Esophagus squamous epithelium (tissue), 5 donors: Measurements from ENCODE around the gene COLGALT1. TPM values are rescaled to one million over a fixed set of nuclear protein-coding genes. Genes with fewer than 3 reads are reported as not detected.

Experiments
- DNase-seq: peaks from one replicate; lab custom pipeline; 2025; lab: John Stamatoyannopoulos, UW
- H3K27ac ChIP-seq, 4 donors: fragments of 200-600 bp; sonication (generic); one replicate each; pipeline ENCODE4 v1.5.1; 2016 to 2019; ENCODE audit warnings: mild to moderate bottlenecking in 1 of 4
- H3K27me3 ChIP-seq, 4 donors: fragments of 200-600 bp; sonication (generic); 1 replicate in 3 of 4; 2 replicates in 1 of 4; pipeline versions ENCODE4 v1.5.1 to v1.6.0; 2017 to 2021; ENCODE audit warnings: antibody characterized with exemption in 1 of 4
- H3K36me3 ChIP-seq, 3 donors: fragments of 200-600 bp; sonication (generic); one replicate each; pipeline ENCODE4 v1.5.1; 2016 to 2019
- H3K4me1 ChIP-seq, 3 donors: fragments of 200-600 bp; sonication (generic); one replicate each; pipeline ENCODE4 v1.5.1; 2017 to 2019
- H3K4me3 ChIP-seq, 4 donors: fragments of 200-600 bp; sonication (generic); 1 replicate in 3 of 4; 2 replicates in 1 of 4; pipeline ENCODE4 v1.5.1; 2016 to 2019; ENCODE audit warnings: mild to moderate bottlenecking in 2 of 4, moderate library complexity in 1 of 4
- H3K9me3 ChIP-seq, 3 donors: fragments of 200-600 bp; sonication (generic); one replicate each; pipeline ENCODE4 v1.5.1; 2016 to 2019
- POLR2A ChIP-seq, 4 donors: fragments of 450-650 bp; IDR thresholded peaks; one replicate each; pipeline ENCODE4 v1.6.1; 2017; ENCODE audit warnings: antibody characterized with exemption in 4 of 4, mild to moderate bottlenecking in 4 of 4, moderate library complexity in 3 of 4
- WGBS, 2 donors: methylation state at CpG; one replicate each; pipeline ENCODE4 v1.1.5; 2018; 5-methylcytosine and 5-hydroxymethylcytosine counted together
- intact Hi-C: fragments of 100-400 bp; cut with DNase I; formaldehyde crosslinking; loops from one replicate; pipeline ENCODE4 v1.15.0; 2022
- total RNA-seq, 4 donors: library from RNA; depleted of rRNA; stranded (reverse); fragments of >200 nt; gene quantifications; one replicate each; pipeline ENCODE4 v1.1.0, GENCODE V29; 2016
- TF ChIP-seq, protein P1 (sequence below), 6 experiments: fragments of 450-650 bp in 4 of 6; fragments of 200-600 bp in 2 of 6; sonication (generic) in 2 of 6; IDR thresholded peaks; one replicate each; pipeline ENCODE4 v1.5.1; 2016 to 2019; ENCODE audit warnings: antibody characterized with exemption in 6 of 6, mild to moderate bottlenecking in 4 of 6, moderate library complexity in 4 of 6
- donor health status: DM: yes; HTN: yes; CAD: no.

The COLGALT1 gene
- total RNA-seq, 4 donors from 2014 or later = 23.1 to 51.9 (median 35.6) TPM

DNA sequence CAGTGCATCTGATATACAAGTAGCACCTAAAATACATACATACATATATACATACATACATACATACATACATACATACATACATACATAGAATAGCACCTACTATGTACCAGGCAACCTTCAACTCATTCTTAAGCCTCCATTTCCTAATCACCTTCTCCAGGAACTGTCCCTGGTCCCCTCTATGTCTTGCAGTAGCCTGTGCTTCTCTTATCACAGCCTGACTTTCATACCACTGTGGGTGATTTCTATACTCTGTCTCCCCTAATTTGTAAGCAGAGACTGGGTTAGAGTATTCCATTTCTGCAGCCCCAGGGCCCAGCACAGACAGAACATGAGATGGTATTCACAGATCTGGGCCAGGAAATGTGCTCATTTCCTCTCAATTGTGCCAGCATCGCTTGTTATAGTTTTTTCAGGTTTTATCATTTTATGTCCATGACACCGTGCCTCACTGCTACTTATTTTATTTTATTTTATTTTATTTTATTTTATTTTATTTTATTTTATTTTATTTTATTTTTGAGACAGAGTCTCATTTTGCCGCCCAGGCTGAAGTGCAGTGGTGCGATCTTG is 14.2 kb upstream of the COLGALT1 start:
- peaks cover 9 to 16% (median 11%) of the 10 kb centered on the region in 3 donors for H3K4me1 ChIP-seq
- H3K4me3 ChIP-seq = no peak overlapping the region
- H3K36me3 ChIP-seq = no peaks in the 10 kb centered on the region
- intact Hi-C loops = no loop called here
- no peak overlapping the region for H3K27ac ChIP-seq
- 78 to 85% methylated on average over 4 of the region's 4 CpGs for WGBS, 2 donors
- no peaks in the 10 kb centered on the region for H3K9me3 ChIP-seq
- no peak for DNase-seq
- no peaks in the 10 kb centered on the region for H3K27me3 ChIP-seq
- TF ChIP-seq POLR2A (IDR thresholded peaks at IDR 0.05) = no peak
- TF ChIP-seq, protein P1, sequence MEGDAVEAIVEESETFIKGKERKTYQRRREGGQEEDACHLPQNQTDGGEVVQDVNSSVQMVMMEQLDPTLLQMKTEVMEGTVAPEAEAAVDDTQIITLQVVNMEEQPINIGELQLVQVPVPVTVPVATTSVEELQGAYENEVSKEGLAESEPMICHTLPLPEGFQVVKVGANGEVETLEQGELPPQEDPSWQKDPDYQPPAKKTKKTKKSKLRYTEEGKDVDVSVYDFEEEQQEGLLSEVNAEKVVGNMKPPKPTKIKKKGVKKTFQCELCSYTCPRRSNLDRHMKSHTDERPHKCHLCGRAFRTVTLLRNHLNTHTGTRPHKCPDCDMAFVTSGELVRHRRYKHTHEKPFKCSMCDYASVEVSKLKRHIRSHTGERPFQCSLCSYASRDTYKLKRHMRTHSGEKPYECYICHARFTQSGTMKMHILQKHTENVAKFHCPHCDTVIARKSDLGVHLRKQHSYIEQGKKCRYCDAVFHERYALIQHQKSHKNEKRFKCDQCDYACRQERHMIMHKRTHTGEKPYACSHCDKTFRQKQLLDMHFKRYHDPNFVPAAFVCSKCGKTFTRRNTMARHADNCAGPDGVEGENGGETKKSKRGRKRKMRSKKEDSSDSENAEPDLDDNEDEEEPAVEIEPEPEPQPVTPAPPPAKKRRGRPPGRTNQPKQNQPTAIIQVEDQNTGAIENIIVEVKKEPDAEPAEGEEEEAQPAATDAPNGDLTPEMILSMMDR (IDR thresholded peaks at IDR 0.05) = no peak

DNA sequence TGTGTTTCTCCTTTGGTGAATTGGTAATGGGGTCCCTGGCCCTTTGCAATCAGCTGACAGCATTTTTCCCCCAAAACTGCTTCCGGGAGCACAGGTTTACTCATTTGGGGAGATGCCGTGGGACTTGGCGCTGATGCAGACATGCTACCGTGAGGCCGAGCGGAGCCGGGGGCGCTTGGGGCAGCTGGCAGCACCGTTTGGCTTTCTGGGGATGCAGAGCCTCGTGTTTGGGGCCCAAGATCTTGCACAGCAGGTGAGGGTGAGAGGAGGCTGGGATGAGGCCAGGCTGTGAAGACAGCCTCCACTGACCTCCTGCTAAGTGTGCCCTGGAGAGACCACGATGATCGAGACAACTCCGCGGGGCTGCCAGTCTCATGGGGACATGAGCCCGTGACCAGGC is 13.4 kb upstream of the COLGALT1 start:
- TF ChIP-seq POLR2A (IDR thresholded peaks at IDR 0.05) = no peak
- TF ChIP-seq, protein P1 (IDR thresholded peaks at IDR 0.05) = no peak
- DNase-seq = no peak
- intact Hi-C loops = no loop called here
- no peaks in the 10 kb centered on the region for H3K9me3 ChIP-seq
- 67 to 73% methylated on average over 2 to 9 of the region's 15 CpGs for WGBS, 2 donors
- H3K4me3 ChIP-seq = no peak overlapping the region
- no peak overlapping the region for H3K27ac ChIP-seq
- H3K36me3 ChIP-seq = no peaks in the 10 kb centered on the region
- H3K4me1 ChIP-seq = peaks cover 9 to 16% (median 11%) of the 10 kb centered on the region in 3 donors
- no peaks in the 10 kb centered on the region for H3K27me3 ChIP-seq

DNA sequence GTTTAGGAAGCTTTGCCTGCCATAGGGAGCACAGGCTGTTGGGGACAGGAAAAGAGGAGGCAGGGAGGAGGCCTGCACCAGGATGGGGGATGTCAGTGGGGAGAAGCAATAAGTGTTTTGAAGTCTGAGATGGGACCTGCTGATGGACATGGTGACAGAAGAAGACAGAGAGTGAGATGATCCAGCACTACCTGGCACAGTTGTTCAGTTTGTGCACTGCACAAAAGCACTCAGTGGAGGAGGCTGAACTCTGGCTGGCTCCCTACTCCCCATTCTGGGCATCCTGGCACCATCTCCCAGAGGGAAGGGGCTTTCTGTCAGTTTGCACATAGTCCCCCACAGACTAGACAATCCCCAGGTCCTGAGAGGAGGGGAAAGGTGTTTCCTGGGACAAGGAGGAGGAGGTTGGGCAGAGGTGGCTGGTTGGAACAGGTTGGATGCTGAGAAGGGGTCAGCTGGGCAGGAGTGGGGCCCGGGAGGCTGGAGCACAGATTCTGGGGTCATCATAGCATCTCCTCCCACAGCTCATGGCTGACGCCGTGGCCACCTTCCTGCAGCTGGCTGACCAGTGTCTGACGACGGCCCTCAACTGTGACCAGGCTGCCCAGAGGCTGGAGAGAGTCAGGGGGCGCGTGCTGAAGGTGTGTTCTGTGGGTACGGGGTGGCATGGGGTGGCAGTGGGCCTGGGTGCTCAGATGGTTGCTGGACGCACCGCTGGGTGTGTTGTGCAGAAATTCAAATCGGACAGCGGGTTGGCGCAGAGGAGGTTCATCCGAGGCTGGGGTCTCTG is 12.5 kb upstream of the COLGALT1 start:
- Histone ChIP-seq H3K27ac (no peak overlapping the region), H3K9me3 (no peaks in the 10 kb centered on the region), H3K36me3 (no peaks in the 10 kb centered on the region), H3K4me1 (peaks cover 9 to 16% (median 11%) of the 10 kb centered on the region in 3 donors), H3K27me3 (no peaks in the 10 kb centered on the region), H3K4me3 (no peak overlapping the region)
- TF ChIP-seq POLR2A (IDR thresholded peaks at IDR 0.05) = no peak
- TF ChIP-seq, protein P1 (IDR thresholded peaks at IDR 0.05) = no peak
- no peak for DNase-seq
- intact Hi-C loops = no loop called here
- 74 to 91% methylated on average over 7 to 8 of the region's 14 CpGs for WGBS, 2 donors

DNA sequence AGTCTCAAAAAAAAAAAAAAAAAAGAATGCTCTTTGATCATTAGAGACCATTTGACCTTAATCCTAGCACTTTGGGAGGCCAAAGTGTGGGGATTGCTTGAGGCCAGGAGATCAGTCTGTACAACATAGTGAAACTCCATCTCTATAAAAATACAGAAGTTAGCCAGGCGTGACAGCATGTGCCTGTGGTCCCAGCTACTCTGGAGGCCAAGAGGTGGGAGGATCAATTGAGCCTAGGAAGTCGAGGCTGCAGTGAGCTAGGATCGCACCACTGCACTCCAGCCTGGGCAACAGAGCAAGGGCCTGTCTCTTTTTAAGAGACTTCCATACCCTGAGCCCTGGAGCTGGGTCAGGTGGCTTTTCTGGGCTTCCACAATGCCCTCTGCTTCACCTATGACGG is 11.5 kb upstream of the COLGALT1 start:
- 33 to 87% methylated on average over 3 of the region's 4 CpGs for WGBS, 2 donors
- no peak for TF ChIP-seq POLR2A (IDR thresholded peaks at IDR 0.05)
- TF ChIP-seq, protein P1 (IDR thresholded peaks at IDR 0.05) = no peak
- H3K27ac ChIP-seq = no peak overlapping the region
- DNase-seq = no peak
- H3K9me3 ChIP-seq = no peaks in the 10 kb centered on the region
- H3K36me3 ChIP-seq = no peaks in the 10 kb centered on the region
- H3K4me1 ChIP-seq = peaks cover 6 to 8% (median 7%) of the 10 kb centered on the region in 3 donors
- no peak overlapping the region for H3K4me3 ChIP-seq
- intact Hi-C loops = no loop called here
- H3K27me3 ChIP-seq = no peaks in the 10 kb centered on the region

DNA sequence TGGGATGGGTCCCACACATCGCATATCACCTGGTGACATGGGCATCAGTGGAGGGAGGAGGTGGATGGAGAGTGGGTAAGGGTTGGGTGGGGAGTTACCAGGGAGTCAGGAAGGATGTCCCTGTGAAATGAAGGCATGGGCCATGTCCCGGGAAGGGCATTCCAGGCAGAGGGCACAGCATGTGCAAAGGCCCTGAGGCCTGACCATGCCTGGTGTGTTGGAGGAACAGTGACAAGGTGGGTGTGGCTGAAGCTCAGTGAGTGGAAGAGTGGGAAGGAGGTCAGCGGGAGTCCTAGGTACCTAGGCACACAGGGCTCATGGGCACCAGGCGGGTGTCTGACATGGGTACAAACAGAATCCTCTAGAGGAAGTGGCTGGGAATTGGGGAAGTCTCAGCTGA is 11.0 kb upstream of the COLGALT1 start:
- 86 to 97% methylated on average over 3 to 4 of the region's 4 CpGs for WGBS, 2 donors
- no peak for DNase-seq
- Histone ChIP-seq H3K4me1 (peaks cover 2 to 4% (median 2%) of the 10 kb centered on the region in 3 donors), H3K36me3 (no peaks in the 10 kb centered on the region), H3K4me3 (no peak overlapping the region), H3K27me3 (no peaks in the 10 kb centered on the region), H3K27ac (no peak overlapping the region), H3K9me3 (no peaks in the 10 kb centered on the region)
- TF ChIP-seq, protein P1 (IDR thresholded peaks at IDR 0.05) = no peak
- no peak for TF ChIP-seq POLR2A (IDR thresholded peaks at IDR 0.05)
- intact Hi-C loops = no loop called here
